HG03196 (cell line): ENCODE measurements around the gene SMIM36.
"Not testable (repeated sequence)": the region's sequence is repeated elsewhere in the genome, so short reads cannot be mapped to it uniquely, and the experiment has no call there.

Source experiments
- ATAC-seq: cut with Tn5 transposase; IDR thresholded peaks from one replicate; pipeline ENCODE4 v1.9.1; 2021; ENCODE audit not compliant: unreplicated experiment

The SMIM36 gene

DNA sequence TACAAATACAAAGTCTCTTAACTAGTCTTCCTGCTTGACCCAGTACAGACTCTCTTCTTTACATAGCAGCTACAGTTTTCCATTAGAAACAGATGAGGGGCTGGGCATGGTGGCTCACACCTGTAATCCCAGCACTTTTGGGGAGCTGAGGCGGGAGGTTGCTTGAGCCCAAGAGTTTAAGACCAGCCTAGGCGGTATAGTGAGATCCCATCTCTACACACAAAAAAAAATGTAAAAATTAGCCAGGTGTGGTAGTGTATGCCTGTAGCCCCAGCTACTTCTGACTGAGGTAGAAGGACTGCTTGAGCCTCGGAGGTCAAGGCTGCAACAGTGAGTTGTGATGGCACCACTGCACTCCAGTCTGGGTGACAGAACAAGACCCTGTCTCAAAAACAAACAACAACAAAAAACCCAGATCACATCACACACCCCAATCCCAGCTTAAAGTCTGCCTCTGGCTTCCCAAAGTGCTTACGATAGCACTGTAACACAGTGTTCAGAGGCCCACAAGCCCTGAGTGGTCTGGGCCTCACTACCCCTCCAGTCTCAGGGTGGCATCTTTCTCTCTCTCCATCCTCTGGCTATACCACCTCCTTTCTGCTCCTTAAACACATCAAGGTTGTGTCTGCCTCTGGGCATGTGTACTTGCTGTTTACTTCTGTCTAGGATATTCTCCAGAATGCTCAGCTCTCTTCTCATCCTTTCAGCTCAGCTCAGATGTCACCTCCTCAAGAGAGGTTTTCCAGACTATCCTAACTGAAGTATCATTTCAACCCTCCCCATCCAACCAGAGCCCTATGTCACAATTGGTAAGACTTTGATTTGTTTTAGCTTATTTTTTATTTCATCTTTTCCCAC is 93.6 kb downstream of the SMIM36 start:
- no peak for ATAC-seq

DNA sequence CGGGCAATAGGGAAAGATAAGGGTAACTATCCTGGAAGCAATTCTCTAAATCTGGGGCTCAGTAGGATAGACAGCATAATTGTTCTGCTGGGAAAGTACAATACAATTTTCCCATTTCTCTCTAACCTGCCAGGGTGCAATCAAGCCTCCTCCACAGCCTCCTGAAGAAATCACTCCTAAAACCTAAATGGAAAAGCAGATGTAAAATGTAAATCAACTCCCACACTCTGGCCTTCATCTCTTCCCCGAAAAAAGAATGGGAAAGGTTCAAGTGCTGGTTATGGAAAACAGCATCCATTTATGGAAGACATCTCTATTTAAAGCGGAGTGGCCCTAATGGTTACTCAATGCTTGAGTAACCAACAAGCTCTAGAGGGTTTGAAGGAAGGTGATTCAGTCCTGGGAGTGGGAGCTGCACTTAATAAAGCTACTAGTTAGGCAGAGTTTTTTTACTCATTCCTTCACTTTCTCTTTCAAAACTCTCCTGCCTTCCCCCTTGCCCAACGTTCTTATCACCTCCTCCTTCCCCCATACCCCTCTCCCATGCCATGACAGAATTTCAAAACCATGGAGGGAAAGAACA is 94.7 kb downstream of the SMIM36 start:
- ATAC-seq: no peak

DNA sequence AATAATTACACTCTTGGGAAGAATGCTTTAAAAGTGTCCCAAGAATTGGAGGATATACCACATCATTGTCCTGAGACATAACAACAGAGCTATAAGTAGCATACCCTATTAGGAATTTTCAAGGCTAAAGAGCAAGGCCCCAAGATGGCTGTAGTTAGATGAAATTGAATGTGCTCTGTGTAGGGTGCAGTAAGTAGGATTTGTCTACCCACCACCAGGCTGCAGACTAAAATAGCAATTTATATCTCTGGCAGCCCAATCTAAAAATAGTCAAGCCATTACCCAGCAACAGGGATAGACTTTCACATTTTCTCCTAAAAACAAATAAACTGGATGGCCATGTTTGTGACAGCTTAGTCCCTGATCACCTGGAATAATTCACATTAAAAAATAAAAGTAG is 95.3 kb downstream of the SMIM36 start:
- no peak for ATAC-seq

DNA sequence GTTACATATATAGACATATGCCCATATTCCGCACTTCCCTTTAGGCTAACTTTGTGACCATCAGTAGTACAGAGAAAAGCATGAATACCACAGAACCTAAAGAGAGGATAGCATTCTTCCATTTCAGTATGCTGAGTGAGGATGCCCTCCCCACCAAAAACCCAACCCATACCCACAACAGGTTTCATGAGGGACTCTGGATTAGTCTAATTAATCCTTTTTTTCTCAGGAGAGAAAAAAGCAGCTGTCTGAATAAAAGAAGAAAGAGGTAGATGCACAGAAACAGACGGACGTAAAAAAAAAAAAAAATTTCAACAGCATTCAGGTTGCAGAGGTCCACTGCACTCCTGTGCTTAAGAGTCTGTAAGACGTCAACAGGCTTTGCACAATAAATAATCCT is 96.3 kb downstream of the SMIM36 start:
- no peak for ATAC-seq

DNA sequence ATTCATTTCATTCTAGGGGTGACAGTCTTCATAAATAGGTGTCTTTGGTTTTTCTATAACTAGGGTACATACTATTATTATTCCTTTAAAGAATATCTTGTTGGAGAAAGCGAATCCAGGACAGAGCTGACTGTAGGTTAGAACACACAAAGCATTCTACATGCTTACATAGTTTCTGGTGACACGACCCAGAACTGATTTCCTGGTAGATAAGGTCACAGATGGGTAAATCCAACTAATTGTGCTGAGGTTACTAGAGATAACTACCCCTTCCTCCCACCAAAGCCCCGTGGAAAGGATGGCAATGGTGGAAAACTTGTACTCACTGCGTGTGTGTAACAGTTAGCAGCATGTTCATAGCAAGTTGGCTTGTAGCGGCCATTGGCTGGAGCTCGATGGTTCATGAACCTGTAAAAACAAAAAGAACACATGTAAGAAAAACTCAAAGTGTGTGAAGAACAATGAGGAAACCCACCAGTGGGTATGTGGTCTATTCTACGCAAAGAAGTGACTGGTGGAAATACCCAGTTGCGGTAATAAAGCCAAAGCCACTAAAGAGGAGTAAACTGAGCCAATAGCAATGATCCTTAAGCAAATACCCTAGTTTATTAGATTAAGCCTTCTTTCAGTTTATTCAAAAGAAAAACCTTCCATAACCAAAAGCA is 97.3 kb downstream of the SMIM36 start:
- ATAC-seq: no peak

DNA sequence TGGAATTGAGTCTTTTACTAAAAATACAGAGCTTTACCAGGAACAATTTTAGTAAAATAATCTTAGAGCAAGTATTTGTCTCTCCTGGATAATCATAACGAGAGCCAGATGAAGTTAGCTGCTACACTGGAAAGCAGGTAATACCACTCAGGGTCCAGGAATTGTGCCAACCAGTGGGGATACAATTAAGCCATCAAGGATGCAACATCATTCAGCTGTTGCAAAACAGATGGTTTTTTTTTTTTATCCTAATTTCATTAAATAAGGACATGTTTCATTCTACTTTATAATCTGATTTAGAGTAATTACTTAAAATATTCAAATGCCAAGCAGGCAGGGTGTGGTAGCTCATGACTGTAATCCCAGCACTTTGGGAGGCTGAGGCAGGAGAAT is 99.8 kb downstream of the SMIM36 start:
- ATAC-seq: no peak

DNA sequence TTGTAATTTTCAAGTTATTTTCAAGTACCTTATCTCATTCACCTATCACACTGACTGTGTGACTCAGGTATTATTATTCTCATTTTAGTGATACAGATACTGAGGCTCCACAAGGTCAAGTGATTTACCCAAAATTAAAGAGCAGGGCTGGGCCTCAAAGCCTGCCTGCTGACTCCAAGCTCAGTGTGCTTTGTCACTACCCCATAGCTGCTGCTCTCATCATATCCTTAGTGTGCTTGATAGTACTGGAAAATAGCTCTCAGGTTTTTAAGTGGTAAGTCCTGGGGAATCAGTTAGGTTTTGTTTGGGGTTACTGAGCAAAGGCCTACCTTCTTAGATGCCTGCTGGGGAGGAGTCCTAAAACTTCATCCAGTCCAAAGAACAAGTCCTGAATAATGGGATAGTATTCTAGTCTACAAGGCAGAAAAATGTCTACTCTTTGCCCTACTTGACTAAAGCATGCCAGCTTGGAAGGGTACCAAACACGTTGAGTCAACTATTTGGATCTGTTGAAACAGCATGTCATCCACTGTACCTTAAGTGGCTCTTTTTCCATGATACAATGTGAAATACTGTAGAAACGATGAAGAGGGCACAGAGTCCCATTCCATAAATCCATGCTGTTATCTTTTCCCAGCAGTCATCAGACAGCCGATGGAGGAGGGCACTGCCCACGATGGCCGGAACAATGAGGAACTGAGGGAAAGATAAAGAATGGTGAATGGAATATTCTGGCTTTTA is 100.4 kb downstream of the SMIM36 start:
- ATAC-seq: no peak

DNA sequence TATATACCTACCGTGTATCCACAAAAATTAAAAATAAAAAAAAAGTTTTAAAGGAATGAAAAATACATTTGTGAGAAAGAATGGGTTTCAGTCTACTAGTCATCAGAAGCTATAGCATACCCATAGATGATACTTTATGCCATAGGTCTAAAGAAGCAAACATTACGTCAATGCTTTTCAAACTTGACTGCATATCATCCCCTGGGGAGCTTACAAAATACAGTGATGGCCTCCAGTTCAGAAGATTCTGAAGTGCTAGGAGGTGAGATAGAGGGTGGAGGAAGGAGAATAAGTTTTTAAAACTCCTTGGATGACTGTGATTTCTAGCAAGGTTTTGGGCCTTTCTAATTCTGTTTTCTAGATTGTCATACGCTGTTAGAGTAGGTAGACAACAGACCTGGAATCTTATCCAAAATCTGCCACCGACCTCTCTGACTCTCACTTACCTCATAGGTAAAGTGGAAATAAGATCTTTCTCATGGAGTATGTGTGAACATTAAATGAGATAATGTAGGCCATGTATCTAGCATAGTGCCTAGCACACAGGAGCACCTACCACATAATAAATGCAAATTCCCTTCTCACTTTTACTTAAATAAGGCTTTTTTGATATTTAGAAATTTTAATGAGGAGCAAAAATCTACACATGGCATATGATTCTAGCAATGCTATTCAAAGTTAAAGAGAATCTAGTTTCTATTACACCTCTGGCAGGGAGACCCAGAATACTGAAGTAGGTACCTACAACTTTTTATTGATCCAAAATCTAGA is 102.0 kb downstream of the SMIM36 start:
- no peak for ATAC-seq

DNA sequence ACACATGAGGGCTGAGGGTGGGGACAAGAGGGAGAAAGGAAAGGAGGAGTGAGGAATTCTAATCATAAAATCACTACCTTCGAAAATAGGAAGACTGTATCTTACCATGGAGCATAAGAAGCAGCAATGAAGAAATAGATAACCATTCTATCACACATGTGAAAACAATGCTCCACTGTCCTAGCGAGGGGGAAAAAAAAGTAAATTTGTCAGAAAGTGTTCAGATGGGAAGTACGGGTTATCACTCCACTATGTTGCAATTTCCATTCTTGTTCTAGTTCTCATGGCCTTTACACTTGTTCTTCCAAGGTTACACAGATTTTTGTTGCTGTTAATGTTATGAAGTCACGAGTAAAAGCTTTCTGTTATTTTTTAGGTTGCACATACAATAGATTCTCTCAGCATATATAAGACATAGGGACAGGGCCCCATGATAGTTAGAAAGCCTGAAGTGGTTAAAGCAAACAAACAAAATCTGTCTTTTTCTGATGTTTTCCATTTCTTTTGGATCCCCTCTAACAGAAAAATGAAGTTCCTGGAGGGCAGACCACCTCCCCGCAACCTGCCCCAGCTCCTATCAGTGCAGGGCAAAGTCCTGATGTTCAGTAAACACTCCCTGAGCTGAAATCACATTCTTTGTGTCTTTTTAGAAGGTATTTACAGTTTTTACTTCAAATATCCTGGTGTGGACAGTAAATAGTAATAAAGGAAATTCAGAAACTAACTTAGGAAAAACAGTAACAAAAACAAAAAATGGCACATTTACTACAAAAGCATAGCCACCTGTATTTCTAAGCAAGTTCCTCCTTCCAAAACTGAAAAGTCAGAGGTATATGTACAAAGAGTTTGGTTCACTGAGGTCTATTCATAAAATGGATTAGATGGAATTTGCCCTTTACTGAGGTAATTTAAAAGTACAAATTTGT is 103.3 kb downstream of the SMIM36 start:
- no peak for ATAC-seq

DNA sequence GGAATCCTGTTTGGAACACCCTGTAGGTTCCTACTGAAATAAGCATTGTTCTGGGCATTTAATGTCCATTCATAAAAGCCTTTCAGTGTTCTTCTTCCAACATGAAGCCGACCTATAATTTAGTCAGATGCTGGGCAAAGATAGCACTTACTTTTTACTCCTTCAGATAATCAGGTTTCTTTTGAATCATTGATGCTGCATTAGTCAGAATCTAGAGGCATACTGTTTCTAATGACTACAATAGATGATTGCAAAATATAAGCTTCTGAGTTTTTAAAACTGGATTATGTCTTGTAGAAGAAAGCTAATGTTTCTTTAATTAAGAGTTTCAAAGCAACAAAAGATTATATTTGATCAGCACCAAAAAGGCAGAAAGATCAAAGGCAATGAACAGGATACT is 105.7 kb downstream of the SMIM36 start:
- no peak for ATAC-seq

DNA sequence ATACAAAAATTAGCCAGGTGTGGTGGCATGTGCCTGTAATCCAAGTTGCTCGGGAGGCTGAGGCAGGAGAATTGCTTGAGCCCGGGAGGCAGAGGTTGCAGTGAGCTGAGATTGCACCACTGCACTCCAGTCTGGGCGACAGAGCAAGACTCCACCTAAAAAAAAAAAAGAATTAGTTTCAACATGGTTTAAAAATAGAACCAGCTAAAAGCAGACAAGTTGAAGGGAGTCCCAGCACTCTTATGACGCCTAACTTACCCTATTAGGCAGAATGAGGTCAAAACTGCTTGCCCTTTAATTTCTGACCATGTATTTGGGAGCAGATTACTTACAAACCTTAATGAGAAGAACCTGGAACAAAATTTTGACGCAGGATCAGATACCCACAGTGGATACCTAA is 107.1 kb downstream of the SMIM36 start:
- ATAC-seq: not testable (repeated sequence)

DNA sequence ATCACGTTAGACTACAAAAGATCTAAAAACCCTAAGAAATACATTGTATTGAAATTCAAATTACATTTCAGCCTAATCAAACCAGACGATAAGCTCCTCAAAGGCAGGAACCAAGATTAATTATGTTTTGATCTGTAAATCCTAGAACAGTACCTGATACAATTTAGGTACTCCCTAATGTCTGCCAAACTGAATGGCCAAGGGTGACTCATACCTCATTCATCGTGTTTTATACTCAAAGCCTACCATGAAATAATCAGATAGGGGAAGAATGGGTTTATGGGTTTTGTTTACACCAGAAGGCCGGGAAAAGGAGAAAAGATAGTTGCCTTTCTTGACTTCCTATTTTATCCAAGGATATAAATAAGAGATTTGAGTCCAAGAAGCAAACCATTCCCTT is 108.9 kb downstream of the SMIM36 start:
- ATAC-seq: no peak
